Neural crest cell (in vitro differentiated cells): ENCODE measurements around the gene OR10A5. TPM values are rescaled to one million over a fixed set of nuclear protein-coding genes. Genes with fewer than 3 reads are reported as not detected.
"Not testable (repeated sequence)": the region's sequence is repeated elsewhere in the genome, so short reads cannot be mapped to it uniquely, and the experiment has no call there.

Experiments used
- DNase-seq: peaks from one replicate; pipeline ENCODE4 v3.0.0; 2021; ENCODE audit warnings: low read depth, mixed read lengths, low spot score
- H3K27ac Mint-ChIP-seq: one replicate; pipeline ENCODE4 v1.8.0; 2021; ENCODE audit warnings: mild to moderate bottlenecking, mixed read lengths; ENCODE audit not compliant: unreplicated experiment
- H3K27me3 Mint-ChIP-seq: 2 replicates; pipeline ENCODE4 v1.8.0; 2021; ENCODE audit warnings: low read depth, mild to moderate bottlenecking, mixed read lengths
- H3K36me3 Mint-ChIP-seq: 2 replicates; pipeline ENCODE4 v1.8.0; 2021; ENCODE audit warnings: low read depth, mild to moderate bottlenecking, mixed read lengths
- H3K4me1 Mint-ChIP-seq: 2 replicates; pipeline ENCODE4 v1.8.0; 2021; ENCODE audit warnings: mixed read lengths
- H3K4me3 Mint-ChIP-seq: one replicate; pipeline ENCODE4 v1.8.0; 2021; ENCODE audit warnings: mild to moderate bottlenecking, mixed read lengths
- H3K9me3 Mint-ChIP-seq: 2 replicates; pipeline ENCODE4 v1.8.0; 2021; ENCODE audit warnings: mixed read lengths
- CTCF ChIP-seq: fragments of 200-600 bp; sonication (generic); conservative IDR thresholded peaks from 2 replicates; pipeline ENCODE4 v1.5.0; 2021; ENCODE audit warnings: antibody characterized with exemption, mild to moderate bottlenecking
- total RNA-seq: library from RNA; stranded (reverse); gene quantifications from 2 replicates; pipeline ENCODE4 v1.2.1, GENCODE V29; 2021

The OR10A5 gene
- total RNA-seq, 1 donor from 2014 or later: not detected

DNA sequence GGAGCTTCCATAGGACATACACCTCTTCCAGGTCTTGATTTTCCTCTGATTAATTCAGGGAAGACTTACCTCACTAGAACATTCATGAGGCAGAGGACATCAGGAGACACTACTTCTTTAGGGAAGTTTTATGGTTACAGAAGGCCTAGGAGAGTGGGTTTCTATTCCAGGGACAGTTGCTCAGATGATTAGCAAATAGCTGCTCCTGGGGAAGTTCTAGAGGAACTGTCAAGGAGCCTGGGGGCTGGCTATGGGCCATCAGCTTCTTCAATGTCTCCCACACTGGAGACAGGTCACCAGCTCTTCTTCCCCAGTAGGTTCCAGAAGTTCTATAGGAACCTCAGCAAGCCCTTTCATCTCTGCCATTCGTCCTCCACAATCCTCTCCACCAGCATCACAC, 11.5 kb upstream of the OR10A5 start:
- no peak for TF ChIP-seq CTCF
- Mint-ChIP-seq H3K4me3 (no peak overlapping the region), H3K27ac (no peak overlapping the region), H3K36me3 (no peaks in the 10 kb centered on the region), H3K27me3 (no peaks in the 10 kb centered on the region), H3K4me1 (no peaks in the 10 kb centered on the region), H3K9me3 (no peaks in the 10 kb centered on the region)
- no peak for DNase-seq

DNA sequence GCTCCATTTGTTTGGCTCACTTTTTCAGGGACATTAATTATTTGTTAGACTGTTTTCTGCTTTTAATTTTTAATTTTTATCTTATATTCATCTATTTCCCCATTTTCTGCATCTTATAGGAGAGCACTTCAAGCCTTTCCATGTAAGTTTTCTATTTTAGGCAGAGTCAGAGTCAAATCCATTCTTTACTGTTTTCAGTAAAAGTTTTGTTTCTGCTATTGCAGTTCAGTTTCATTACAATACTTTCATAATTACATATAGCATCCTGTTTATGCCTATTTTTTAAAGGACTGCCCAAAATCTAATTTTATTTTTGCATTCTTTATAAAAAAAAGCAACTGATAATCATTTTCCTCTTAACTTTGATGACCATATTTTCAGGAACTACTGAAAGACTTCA, 3.8 kb upstream of the OR10A5 start:
- Mint-ChIP-seq H3K27ac (no peak overlapping the region), H3K27me3 (no peaks in the 10 kb centered on the region), H3K36me3 (peaks cover 6% of the 10 kb centered on the region), H3K4me3 (no peak overlapping the region), H3K9me3 (peaks cover 14% of the 10 kb centered on the region), H3K4me1 (peaks cover 13% of the 10 kb centered on the region)
- DNase-seq: no peak
- no peak for TF ChIP-seq CTCF

DNA sequence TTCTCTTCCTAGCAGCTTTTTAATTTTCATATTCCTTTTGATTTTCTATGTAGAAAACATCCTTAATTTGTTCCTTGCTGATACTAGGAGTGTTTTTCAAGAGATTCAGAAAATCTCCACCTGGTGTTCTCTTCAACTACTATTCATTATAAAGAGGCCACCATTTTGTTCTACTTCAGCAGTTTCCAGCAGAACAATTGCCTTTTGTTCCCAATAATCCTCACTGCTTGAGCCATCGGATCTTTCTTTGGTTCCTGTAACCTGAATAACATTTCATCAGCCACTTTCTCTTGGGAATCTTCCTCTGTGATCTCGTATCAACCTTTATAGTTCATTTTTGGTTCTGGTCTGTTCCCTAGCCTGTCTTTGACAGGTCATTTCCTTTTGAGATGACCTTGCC, 1.8 kb upstream of the OR10A5 start:
- Mint-ChIP-seq H3K4me3 (no peak overlapping the region), H3K27ac (peak overlapping the region; percentile 75), H3K36me3 (peaks cover 6% of the 10 kb centered on the region), H3K4me1 (peaks cover 13% of the 10 kb centered on the region), H3K9me3 (peaks cover 14% of the 10 kb centered on the region), H3K27me3 (no peaks in the 10 kb centered on the region)
- DNase-seq: no peak
- no peak for TF ChIP-seq CTCF

- H3K4me3 Mint-ChIP-seq: no peak overlapping the region
- no peak for DNase-seq
- no peaks in the 10 kb centered on the region for H3K27me3 Mint-ChIP-seq
- no peak for TF ChIP-seq CTCF
- H3K9me3 Mint-ChIP-seq: peaks cover 16% of the 10 kb centered on the region
- no peak overlapping the region for H3K27ac Mint-ChIP-seq
- H3K4me1 Mint-ChIP-seq: peaks cover 13% of the 10 kb centered on the region
- H3K36me3 Mint-ChIP-seq: peaks cover 6% of the 10 kb centered on the region
These were observed 1.1 kb upstream of the OR10A5 start for GRCh38 chr11:6844356-6844755.

GRCh38 chr11:6850526-6850925, 5.0 kb downstream of the OR10A5 start:
- TF ChIP-seq CTCF: no peak

GRCh38 chr11:6854801-6855200, 9.3 kb downstream of the OR10A5 start:
- DNase-seq, H3K27ac Mint-ChIP-seq, H3K27me3 Mint-ChIP-seq, H3K4me3 Mint-ChIP-seq, H3K4me1 Mint-ChIP-seq: not testable (repeated sequence)
- peaks cover 19% of the 10 kb centered on the region for H3K36me3 Mint-ChIP-seq
- H3K9me3 Mint-ChIP-seq: peaks cover 13% of the 10 kb centered on the region

More at GRCh38 chr11:6850526-6850925, 5.0 kb downstream of the OR10A5 start:
- no peak overlapping the region for H3K4me3 Mint-ChIP-seq
- no peak overlapping the region for H3K27ac Mint-ChIP-seq
- peaks cover 21% of the 10 kb centered on the region for H3K9me3 Mint-ChIP-seq
- no peaks in the 10 kb centered on the region for H3K4me1 Mint-ChIP-seq
- DNase-seq: no peak
- H3K27me3 Mint-ChIP-seq: no peaks in the 10 kb centered on the region
- peaks cover 14% of the 10 kb centered on the region for H3K36me3 Mint-ChIP-seq
